Measurements from ENCODE around the gene ZNF652. TPM values are rescaled to one million over a fixed set of nuclear protein-coding genes. Genes with fewer than 3 reads are reported as not detected.

ZNF652 gene
- total RNA-seq, 2 experiments from 2014 or later = 33.7 to 34.9 TPM

- peaks cover 65% of the 10 kb centered on the region for H3K36me3 ChIP-seq (ENCODE audit: insufficient read depth, low read length)
- H3K4me3 Mint-ChIP-seq = no peak overlapping the region
- DNase-seq (peak in 3 of 14 experiments; percentile 10 to 75 (median 38)), ATAC-seq (ENCODE audit: poor library complexity) (no peak)
- H3K36me3 Mint-ChIP-seq (ENCODE audit: low read depth) = peaks cover 61% of the 10 kb centered on the region
- H3K27me3 ChIP-seq (ENCODE audit: control insufficient read depth in 1 of 2, insufficient read depth in 2 of 2, low read length in 2 of 2) = no peaks in the 10 kb centered on the region
- ChIA-PET POLR2A (no interaction called here), CTCF (no interaction called here)
- peaks cover 22% of the 10 kb centered on the region for H3K4me1 Mint-ChIP-seq (ENCODE audit: low read depth)
- peaks cover 21% of the 10 kb centered on the region for H3K4me1 ChIP-seq (ENCODE audit: insufficient read depth, low read length)
- no peak overlapping the region for H3K4me3 ChIP-seq (ENCODE audit: low read length)
- no peak overlapping the region for H3K27ac ChIP-seq (ENCODE audit: low read depth in 1 of 2, low read length in 2 of 2)
- intact Hi-C loops (cut with DNase I, micrococcal nuclease) = loop anchor here in 1 of 2 experiments (10.0 kb wide), 1 partner anchor 210 kb away; no protein-coding TSS in a partner anchor
- H3K9me3 ChIP-seq (ENCODE audit: control insufficient read depth in 1 of 2, insufficient read depth in 1 of 2, low read length in 2 of 2) = no peaks in the 10 kb centered on the region
- H3K27me3 Mint-ChIP-seq = no peaks in the 10 kb centered on the region
- no peaks in the 10 kb centered on the region for H3K9me3 Mint-ChIP-seq
- no peak for TF ChIP-seq CTCF (IDR thresholded peaks at IDR 0.05)
- H3K27ac Mint-ChIP-seq = no peak overlapping the region
Observed at GRCh38 chr17:49404361-49404760, 42.3 kb upstream of the ZNF652 start.

GRCh38 chr17:49403514-49404289 lies 41.7 kb upstream of the ZNF652 start:
- H3K4me3 Mint-ChIP-seq = no peak overlapping the region
- no peaks in the 10 kb centered on the region for H3K9me3 Mint-ChIP-seq
- DNase-seq = peak in 1 of 14 experiments; percentile 57

GRCh38 chr17:49402706-49403105 lies 40.7 kb upstream of the ZNF652 start:
- CTCF ChIA-PET = interaction anchor here (1.2 kb wide), 1 partner anchor 11 kb away, joined by 3 read pairs; no protein-coding TSS in a partner anchor
- Mint-ChIP-seq H3K27ac (no peak overlapping the region), H3K4me1 (ENCODE audit: low read depth) (peaks cover 12% of the 10 kb centered on the region), H3K27me3 (no peaks in the 10 kb centered on the region), H3K4me3 (no peak overlapping the region), H3K9me3 (no peaks in the 10 kb centered on the region), H3K36me3 (ENCODE audit: low read depth) (peaks cover 44% of the 10 kb centered on the region)
- no peaks in the 10 kb centered on the region for H3K27me3 ChIP-seq (ENCODE audit: control insufficient read depth in 1 of 2, insufficient read depth in 2 of 2, low read length in 2 of 2)
- intact Hi-C loops (cut with DNase I, micrococcal nuclease) = loop anchor here in 1 of 2 experiments (10.0 kb wide), 1 partner anchor 208 kb away; no protein-coding TSS in a partner anchor
- peaks cover 13% of the 10 kb centered on the region for H3K4me1 ChIP-seq (ENCODE audit: insufficient read depth, low read length)
- H3K36me3 ChIP-seq (ENCODE audit: insufficient read depth, low read length) = peaks cover 53% of the 10 kb centered on the region
- no peak overlapping the region for H3K4me3 ChIP-seq (ENCODE audit: low read length)
- POLR2A ChIA-PET = no interaction called here
- H3K9me3 ChIP-seq (ENCODE audit: control insufficient read depth in 1 of 2, insufficient read depth in 1 of 2, low read length in 2 of 2) = no peaks in the 10 kb centered on the region
- no peak overlapping the region for H3K27ac ChIP-seq (ENCODE audit: low read depth in 1 of 2, low read length in 2 of 2)
- ATAC-seq (ENCODE audit: poor library complexity) = no peak
- no peak for TF ChIP-seq CTCF (IDR thresholded peaks at IDR 0.05)
- no peak for DNase-seq

More at GRCh38 chr17:49403514-49404289, 41.7 kb upstream of the ZNF652 start:
- Mint-ChIP-seq H3K36me3 (ENCODE audit: low read depth) (peaks cover 54% of the 10 kb centered on the region), H3K27me3 (no peaks in the 10 kb centered on the region), H3K4me1 (ENCODE audit: low read depth) (peaks cover 22% of the 10 kb centered on the region), H3K27ac (no peak overlapping the region)
- no peak for TF ChIP-seq CTCF (IDR thresholded peaks at IDR 0.05)
- H3K4me1 ChIP-seq (ENCODE audit: insufficient read depth, low read length) = peaks cover 21% of the 10 kb centered on the region
- ATAC-seq (ENCODE audit: poor library complexity) = no peak
- H3K4me3 ChIP-seq (ENCODE audit: low read length) = no peak overlapping the region
- no peak overlapping the region for H3K27ac ChIP-seq (ENCODE audit: low read depth in 1 of 2, low read length in 2 of 2)
- peaks cover 60% of the 10 kb centered on the region for H3K36me3 ChIP-seq (ENCODE audit: insufficient read depth, low read length)
- H3K27me3 ChIP-seq (ENCODE audit: control insufficient read depth in 1 of 2, insufficient read depth in 2 of 2, low read length in 2 of 2) = no peaks in the 10 kb centered on the region
- H3K9me3 ChIP-seq (ENCODE audit: control insufficient read depth in 1 of 2, insufficient read depth in 1 of 2, low read length in 2 of 2) = no peaks in the 10 kb centered on the region
- intact Hi-C loops (cut with DNase I, micrococcal nuclease) = loop anchor here in 1 of 2 experiments (10.0 kb wide), 1 partner anchor 209 kb away; no protein-coding TSS in a partner anchor
- POLR2A ChIA-PET = no interaction called here
- CTCF ChIA-PET = no interaction called here
